GM23338 (cell line): ENCODE data around the gene RGL1. TPM values are rescaled to one million over a fixed set of nuclear protein-coding genes. Genes with fewer than 3 reads are reported as not detected.

Source experiments
- ATAC-seq: fragments of 200-7000 bp; cut with Tn5 transposase; 3 replicates; pipeline ENCODE4 v1.9.1; 2020
- DNase-seq: peaks from one replicate; pipeline ENCODE4 v3.0.0-alpha.2; 2015; ENCODE audit warnings: low spot score
- H2AFZ ChIP-seq: fragments of 200-600 bp; sonication (generic); 2 replicates; pipeline ENCODE4 v1.8.0; 2016; ENCODE audit warnings: antibody characterized with exemption, mild to moderate bottlenecking, moderate library complexity
- H3F3A ChIP-seq: fragments of 200-600 bp; sonication (generic); replicated peaks from 2 replicates; pipeline ENCODE4 v1.8.0; 2017; ENCODE audit warnings: antibody characterized with exemption, mixed run types, low read depth
- H3K27ac ChIP-seq: fragments of 200-600 bp; sonication (generic); 2 replicates; pipeline ENCODE4 v1.6.1; 2016; ENCODE audit warnings: low read depth
- H3K27me3 ChIP-seq: fragments of 200-600 bp; sonication (generic); 2 replicates; pipeline ENCODE4 v1.8.0; 2016; ENCODE audit warnings: mild to moderate bottlenecking, mixed run types, moderate library complexity; ENCODE audit not compliant: insufficient read depth
- H3K36me3 ChIP-seq: fragments of 200-600 bp; sonication (generic); 2 replicates; pipeline ENCODE4 v1.8.0; 2016; ENCODE audit warnings: mild to moderate bottlenecking; ENCODE audit not compliant: insufficient read depth
- H3K4me1 ChIP-seq: fragments of 200-600 bp; sonication (generic); 2 replicates; pipeline ENCODE4 v1.8.0; 2016; ENCODE audit warnings: mild to moderate bottlenecking, moderate library complexity; ENCODE audit not compliant: insufficient read depth
- H3K4me2 ChIP-seq: fragments of 200-600 bp; sonication (generic); 2 replicates; pipeline ENCODE4 v1.7.1; 2017; ENCODE audit warnings: mixed run types
- H3K4me3 ChIP-seq: fragments of 200-600 bp; sonication (generic); 2 replicates; pipeline ENCODE4 v1.6.1; 2016; ENCODE audit warnings: mixed run types
- H3K79me2 ChIP-seq: fragments of 200-600 bp; sonication (generic); replicated peaks from 2 replicates; pipeline ENCODE4 v1.8.0; 2017; ENCODE audit warnings: mild to moderate bottlenecking; ENCODE audit not compliant: insufficient read depth
- H3K9me2 ChIP-seq: fragments of 200-600 bp; sonication (generic); 2 replicates; pipeline ENCODE4 v1.8.0; 2017; ENCODE audit not compliant: insufficient read depth
- H4K20me1 ChIP-seq: fragments of 200-600 bp; sonication (generic); replicated peaks from 2 replicates; pipeline ENCODE4 v1.8.0; 2017; ENCODE audit warnings: mild to moderate bottlenecking; ENCODE audit not compliant: insufficient read depth
- H3K27ac Mint-ChIP-seq: 2 replicates; pipeline ENCODE4 v1.8.0; 2020; ENCODE audit warnings: inconsistent platforms, mild to moderate bottlenecking, moderate library complexity, mixed read lengths
- H3K27me3 Mint-ChIP-seq: 3 replicates; pipeline ENCODE4 v1.8.0; 2022; ENCODE audit warnings: low read depth, mild to moderate bottlenecking, moderate library complexity, mixed read lengths, inconsistent platforms; ENCODE audit not compliant: insufficient read depth, poor library complexity
- H3K36me3 Mint-ChIP-seq: 3 replicates; pipeline ENCODE4 v1.8.0; 2021; ENCODE audit warnings: low read depth, mild to moderate bottlenecking, inconsistent platforms, moderate library complexity, mixed read lengths
- H3K4me1 Mint-ChIP-seq: 3 replicates; pipeline ENCODE4 v1.8.0; 2020; ENCODE audit warnings: mild to moderate bottlenecking, inconsistent platforms, mixed read lengths
- H3K4me3 Mint-ChIP-seq: 3 replicates; pipeline ENCODE4 v1.8.0; 2021; ENCODE audit warnings: moderate library complexity, mild to moderate bottlenecking, inconsistent platforms, mixed read lengths
- H3K9me3 Mint-ChIP-seq: 3 replicates; pipeline ENCODE4 v1.8.0; 2020; ENCODE audit warnings: moderate library complexity, mild to moderate bottlenecking, inconsistent platforms, mixed read lengths
- CREB1 ChIP-seq: fragments of 250-450 bp; sonication (Bioruptor Pico); IDR thresholded peaks from 2 replicates; pipeline ENCODE4 v1.5.0; 2020; ENCODE audit warnings: low read depth, mild to moderate bottlenecking, moderate library complexity
- ETS1 ChIP-seq: IDR thresholded peaks from 2 replicates; pipeline ENCODE4 v1.6.1; 2016; ENCODE audit warnings: antibody characterized with exemption
- EZH2 ChIP-seq: fragments of 200-600 bp; sonication (generic); IDR thresholded peaks from one replicate; pipeline ENCODE4 v1.8.0; 2017; ENCODE audit warnings: antibody characterized with exemption, mild to moderate bottlenecking, low read depth; ENCODE audit not compliant: unreplicated experiment
- EZH2phosphoT487 ChIP-seq: fragments of 200-600 bp; sonication (generic); IDR thresholded peaks from one replicate; pipeline ENCODE4 v1.8.1; 2018; ENCODE audit warnings: antibody characterized with exemption; ENCODE audit not compliant: unreplicated experiment
- JUNB ChIP-seq: IDR thresholded peaks from one replicate; pipeline ENCODE4 v1.6.1; 2016; ENCODE audit warnings: antibody characterized with exemption; ENCODE audit not compliant: unreplicated experiment
- NANOG ChIP-seq: IDR thresholded peaks from 2 replicates; pipeline ENCODE4 v1.6.1; 2016; ENCODE audit warnings: antibody characterized with exemption, borderline replicate concordance
- POLR2AphosphoS5 ChIP-seq: IDR thresholded peaks from 2 replicates; pipeline ENCODE4 v1.6.1; 2016; ENCODE audit warnings: antibody characterized with exemption, low read depth
- REST ChIP-seq: IDR thresholded peaks from one replicate; pipeline ENCODE4 v1.6.1; 2018; ENCODE audit warnings: antibody characterized with exemption; ENCODE audit not compliant: unreplicated experiment
- STAT1 ChIP-seq: IDR thresholded peaks from one replicate; pipeline ENCODE4 v1.6.1; 2016; ENCODE audit warnings: antibody characterized with exemption; ENCODE audit not compliant: unreplicated experiment
- ZNF114 ChIP-seq: fragments of 250-450 bp; sonication (Bioruptor Pico); IDR thresholded peaks from 2 replicates; pipeline ENCODE4 v1.5.0; 2020; ENCODE audit warnings: mild to moderate bottlenecking, moderate library complexity
- ZNF331 ChIP-seq: fragments of 250-450 bp; sonication (Bioruptor Pico); IDR thresholded peaks from 2 replicates; pipeline ENCODE4 v1.5.0; 2020; ENCODE audit warnings: low read depth, mild to moderate bottlenecking, moderate library complexity
- ZNF462 ChIP-seq: fragments of 250-450 bp; sonication (Bioruptor Pico); IDR thresholded peaks from 2 replicates; pipeline ENCODE4 v1.5.0; 2020; ENCODE audit warnings: mild to moderate bottlenecking, moderate library complexity
- polyA plus RNA-seq: library from polyadenylated mRNA; unstranded; fragments of >200 nt; fragmentation: Nextera tagmentation; extraction: Ambion mirVana; gene quantifications from 2 replicates; pipeline ENCODE4 v1.2.1, GENCODE V29; 2016
- total RNA-seq: library from RNA; depleted of rRNA; stranded (reverse); fragments of >200 nt; shearing (Covaris generic); gene quantifications from 2 replicates; pipeline ENCODE4 v1.2.3, GENCODE V29; 2014
- TF ChIP-seq, protein P1 (sequence below), 2 experiments: fragments of 200-600 bp in 1 of 2; sonication (generic) in 1 of 2; conservative IDR thresholded peaks; 2 replicates each; pipeline versions ENCODE4 v1.5.1 to v1.6.1; 2016 to 2017; ENCODE audit warnings: antibody characterized with exemption in 2 of 2, low read depth in 2 of 2, mild to moderate bottlenecking in 2 of 2, moderate library complexity in 1 of 2

RGL1 gene
- total and polyA plus RNA-seq, 2 experiments from 2014 or later = 0.91 to 2.6 TPM

DNA sequence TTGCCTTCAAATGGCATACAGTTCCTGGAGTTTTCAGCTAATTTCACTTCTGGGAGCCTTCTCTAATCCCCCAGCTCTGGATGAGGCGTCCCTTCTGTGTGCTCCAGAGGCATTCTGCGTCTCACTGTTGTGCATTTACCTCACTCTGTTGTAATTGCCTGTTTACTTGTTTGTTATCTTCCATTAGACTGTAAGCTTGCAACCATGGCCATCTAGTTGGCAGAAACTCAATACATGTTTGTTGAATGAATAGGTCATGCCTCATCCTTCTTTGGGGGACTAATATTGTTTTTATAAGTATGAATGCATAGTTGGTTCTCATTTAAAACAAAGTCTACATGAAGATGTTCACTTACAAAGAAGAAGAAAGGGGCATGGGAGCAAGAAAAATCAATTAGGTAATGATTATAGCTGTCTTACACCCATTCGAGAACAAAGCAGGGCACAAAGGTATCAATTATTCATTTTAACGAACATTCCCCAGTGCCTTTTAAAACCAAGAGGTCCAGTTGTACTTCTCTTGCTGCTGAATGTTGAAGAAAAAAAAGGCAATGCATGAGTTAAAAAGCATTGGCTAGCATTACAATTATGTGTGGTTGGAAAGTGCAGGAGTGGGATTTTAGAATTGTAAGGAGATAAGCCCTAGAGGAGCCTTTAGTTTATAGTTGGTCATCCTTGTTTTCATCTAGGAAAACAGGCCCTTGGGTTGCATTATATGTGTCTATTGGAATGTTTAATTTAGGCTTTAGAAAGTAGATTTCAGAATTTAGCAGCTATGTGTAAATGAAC is 6.0 kb downstream of the RGL1 start:
- H3K9me3 Mint-ChIP-seq = no peaks in the 10 kb centered on the region
- TF ChIP-seq STAT1 = no peak
- no peak for TF ChIP-seq ETS1
- no peak for TF ChIP-seq POLR2AphosphoS5
- no peak for TF ChIP-seq REST
- no peak for TF ChIP-seq JUNB
- no peak for TF ChIP-seq CREB1 (CRISPR knock-in tag)
- no peak for TF ChIP-seq ZNF462
- no peak for TF ChIP-seq NANOG
- TF ChIP-seq EZH2 = no peak
- no peak for TF ChIP-seq ZNF331 (CRISPR knock-in tag)
- TF ChIP-seq, protein P1, sequence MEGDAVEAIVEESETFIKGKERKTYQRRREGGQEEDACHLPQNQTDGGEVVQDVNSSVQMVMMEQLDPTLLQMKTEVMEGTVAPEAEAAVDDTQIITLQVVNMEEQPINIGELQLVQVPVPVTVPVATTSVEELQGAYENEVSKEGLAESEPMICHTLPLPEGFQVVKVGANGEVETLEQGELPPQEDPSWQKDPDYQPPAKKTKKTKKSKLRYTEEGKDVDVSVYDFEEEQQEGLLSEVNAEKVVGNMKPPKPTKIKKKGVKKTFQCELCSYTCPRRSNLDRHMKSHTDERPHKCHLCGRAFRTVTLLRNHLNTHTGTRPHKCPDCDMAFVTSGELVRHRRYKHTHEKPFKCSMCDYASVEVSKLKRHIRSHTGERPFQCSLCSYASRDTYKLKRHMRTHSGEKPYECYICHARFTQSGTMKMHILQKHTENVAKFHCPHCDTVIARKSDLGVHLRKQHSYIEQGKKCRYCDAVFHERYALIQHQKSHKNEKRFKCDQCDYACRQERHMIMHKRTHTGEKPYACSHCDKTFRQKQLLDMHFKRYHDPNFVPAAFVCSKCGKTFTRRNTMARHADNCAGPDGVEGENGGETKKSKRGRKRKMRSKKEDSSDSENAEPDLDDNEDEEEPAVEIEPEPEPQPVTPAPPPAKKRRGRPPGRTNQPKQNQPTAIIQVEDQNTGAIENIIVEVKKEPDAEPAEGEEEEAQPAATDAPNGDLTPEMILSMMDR (conservative IDR thresholded peaks at IDR 0.05; ENCODE audit: low read depth in 2 of 2) = no peak
- no peak for TF ChIP-seq ZNF114 (CRISPR knock-in tag)
- no peak for TF ChIP-seq EZH2phosphoT487
- H3K4me3 ChIP-seq = no peak overlapping the region
- no peak overlapping the region for H3K4me2 ChIP-seq
- no peak overlapping the region for H2AFZ ChIP-seq
- H3K4me3 Mint-ChIP-seq = no peak overlapping the region
- peaks cover 8% of the 10 kb centered on the region for H3K27me3 ChIP-seq
- no peaks in the 10 kb centered on the region for H3K9me2 ChIP-seq
- DNase-seq (no peak), ATAC-seq (no peak)
- no peaks in the 10 kb centered on the region for H4K20me1 ChIP-seq
- no peaks in the 10 kb centered on the region for H3K36me3 Mint-ChIP-seq
- no peak overlapping the region for H3K27ac ChIP-seq
- H3K79me2 ChIP-seq = no peaks in the 10 kb centered on the region
- no peak overlapping the region for H3K27ac Mint-ChIP-seq
- peaks cover 4% of the 10 kb centered on the region for H3K27me3 Mint-ChIP-seq
- peaks cover 29% of the 10 kb centered on the region for H3K4me1 Mint-ChIP-seq
- H3K36me3 ChIP-seq = no peaks in the 10 kb centered on the region
- H3F3A ChIP-seq = no peaks in the 10 kb centered on the region
- H3K4me1 ChIP-seq = peaks cover 25% of the 10 kb centered on the region
